Measurements from ENCODE around the gene NEGR1.

- TF ChIP-seq POLR2A (IDR thresholded peaks at IDR 0.05) = no peak
- TF ChIP-seq, protein P1, sequence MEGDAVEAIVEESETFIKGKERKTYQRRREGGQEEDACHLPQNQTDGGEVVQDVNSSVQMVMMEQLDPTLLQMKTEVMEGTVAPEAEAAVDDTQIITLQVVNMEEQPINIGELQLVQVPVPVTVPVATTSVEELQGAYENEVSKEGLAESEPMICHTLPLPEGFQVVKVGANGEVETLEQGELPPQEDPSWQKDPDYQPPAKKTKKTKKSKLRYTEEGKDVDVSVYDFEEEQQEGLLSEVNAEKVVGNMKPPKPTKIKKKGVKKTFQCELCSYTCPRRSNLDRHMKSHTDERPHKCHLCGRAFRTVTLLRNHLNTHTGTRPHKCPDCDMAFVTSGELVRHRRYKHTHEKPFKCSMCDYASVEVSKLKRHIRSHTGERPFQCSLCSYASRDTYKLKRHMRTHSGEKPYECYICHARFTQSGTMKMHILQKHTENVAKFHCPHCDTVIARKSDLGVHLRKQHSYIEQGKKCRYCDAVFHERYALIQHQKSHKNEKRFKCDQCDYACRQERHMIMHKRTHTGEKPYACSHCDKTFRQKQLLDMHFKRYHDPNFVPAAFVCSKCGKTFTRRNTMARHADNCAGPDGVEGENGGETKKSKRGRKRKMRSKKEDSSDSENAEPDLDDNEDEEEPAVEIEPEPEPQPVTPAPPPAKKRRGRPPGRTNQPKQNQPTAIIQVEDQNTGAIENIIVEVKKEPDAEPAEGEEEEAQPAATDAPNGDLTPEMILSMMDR (IDR thresholded peaks at IDR 0.05) = no peak
Observed at GRCh38 chr1:71498542-71498941, 783.8 kb downstream of the NEGR1 start.

Data from heart left ventricle (tissue), 13 donors.